Activated CD8-positive, alpha-beta memory T cell treated with anti-CD3 and anti-CD28 coated beads, Interleukin-2, amount 10 ng/mL, durations not matched to agents 7 days and 5 days (primary cell): ENCODE measurements around the gene KCNK10. TPM values are rescaled to one million over a fixed set of nuclear protein-coding genes. Genes with fewer than 3 reads are reported as not detected.
A peak's percentile ranks its signal among the peaks of the same experiment; 100 is the strongest.

ENCODE experiments used
- ATAC-seq: fragments of 150-1000 bp; cut with Tn5 transposase; one replicate; pipeline ENCODE4 v1.10.0; 2021; ENCODE audit warnings: moderate library complexity
- CTCF ChIA-PET: fragments of 350-600 bp; sonication (Branson Sonifier 250); formaldehyde crosslinking; loops from one replicate; lab custom pipeline; 2021; ENCODE audit warnings: antibody characterized with exemption; lab: Charles Lee
- DNase-seq: peaks from one replicate; pipeline ENCODE4 v3.0.0-alpha.2; 2020
- H3K27ac Mint-ChIP-seq: one replicate; pipeline ENCODE4 v1.8.0; 2021; ENCODE audit warnings: mild to moderate bottlenecking, mixed read lengths
- H3K27me3 Mint-ChIP-seq: one replicate; pipeline ENCODE4 v1.8.0; 2021; ENCODE audit warnings: mixed read lengths
- H3K36me3 Mint-ChIP-seq: one replicate; pipeline ENCODE4 v1.8.0; 2021; ENCODE audit warnings: mild to moderate bottlenecking, mixed read lengths
- H3K4me1 Mint-ChIP-seq: one replicate; pipeline ENCODE4 v1.8.0; 2021; ENCODE audit warnings: mixed read lengths
- H3K4me3 Mint-ChIP-seq: one replicate; pipeline ENCODE4 v1.8.0; 2021; ENCODE audit warnings: mild to moderate bottlenecking, moderate library complexity, mixed read lengths
- H3K9me3 Mint-ChIP-seq: one replicate; pipeline ENCODE4 v1.8.0; 2022; ENCODE audit warnings: low read depth, mixed read lengths
- total RNA-seq, 2 experiments: library from RNA; stranded (reverse); gene quantifications; one replicate each; pipeline ENCODE4 v1.2.3, GENCODE V29; 2021

The KCNK10 gene
- total RNA-seq, 2 experiments from 2014 or later: not detected

DNA sequence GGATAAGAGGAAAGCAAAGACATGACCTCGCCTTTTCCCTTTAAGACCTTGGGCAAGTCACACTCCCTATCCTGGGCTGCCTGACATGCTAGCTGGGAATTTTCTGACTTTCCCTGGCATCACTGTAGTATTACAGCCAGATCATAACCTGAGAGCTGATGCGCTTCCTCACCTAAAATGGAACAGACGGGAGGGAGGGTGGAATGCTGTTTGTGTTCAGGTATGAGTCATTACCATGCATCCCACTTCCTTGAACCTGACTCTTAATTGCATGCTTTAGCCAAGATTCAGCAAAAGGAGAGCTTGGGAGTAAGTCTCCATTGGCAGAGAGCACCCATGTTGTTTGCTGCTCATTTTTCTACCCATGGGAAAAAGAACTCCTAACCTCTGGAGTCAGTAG is 156.5 kb downstream of the KCNK10 start:
- H3K9me3 Mint-ChIP-seq: peaks cover 3% of the 10 kb centered on the region
- H3K27me3 Mint-ChIP-seq: peaks cover 16% of the 10 kb centered on the region

DNA sequence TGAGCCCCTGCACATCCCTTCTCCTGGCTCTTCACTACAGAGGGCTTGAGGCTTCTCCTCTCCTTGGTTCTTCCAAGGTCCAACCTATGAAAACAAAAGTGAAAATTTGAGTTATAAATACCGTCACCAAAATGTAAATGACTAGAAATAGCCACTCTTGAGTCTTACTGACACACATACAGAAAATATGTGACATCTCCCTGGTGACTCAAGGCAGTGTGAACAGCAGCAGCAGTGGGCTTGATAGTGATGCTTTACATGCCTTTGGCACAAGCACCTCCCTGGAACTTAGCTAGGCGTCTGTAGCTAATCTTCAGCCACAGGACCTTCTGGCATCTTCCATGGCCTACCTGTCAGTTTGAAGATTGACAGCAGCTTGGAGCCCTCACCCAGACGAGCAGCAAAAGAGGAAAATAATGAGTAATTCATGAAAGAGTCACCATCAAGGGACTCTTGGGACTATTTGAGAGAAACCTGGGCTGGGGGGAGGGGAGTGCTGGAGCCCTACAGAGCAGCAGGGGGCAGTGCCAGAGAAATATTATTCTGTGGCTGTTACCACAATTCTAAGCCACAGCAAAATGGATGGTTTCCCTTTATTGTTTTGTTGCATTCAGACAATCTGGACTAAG is 158.0 kb downstream of the KCNK10 start:
- DNase-seq (no peak), ATAC-seq (no peak)
- CTCF ChIA-PET: interaction anchor here (7.6 kb wide), 1 partner anchor 219 kb away, joined by 43 read pairs; no protein-coding TSS in a partner anchor
- no peak overlapping the region for H3K4me3 Mint-ChIP-seq
- peaks cover 31% of the 10 kb centered on the region for H3K4me1 Mint-ChIP-seq
- H3K9me3 Mint-ChIP-seq: peaks cover 3% of the 10 kb centered on the region
- H3K27me3 Mint-ChIP-seq: peaks cover 5% of the 10 kb centered on the region
- H3K36me3 Mint-ChIP-seq: peaks cover 4% of the 10 kb centered on the region
- H3K27ac Mint-ChIP-seq: peak overlapping the region; percentile 5

More for the DNA sequence above, 156.5 kb downstream of the KCNK10 start:
- Mint-ChIP-seq H3K27ac (no peak overlapping the region), H3K36me3 (peaks cover 6% of the 10 kb centered on the region), H3K4me3 (no peak overlapping the region), H3K4me1 (peaks cover 31% of the 10 kb centered on the region)
- ATAC-seq: no peak
- DNase-seq: peak; percentile 32
- CTCF ChIA-PET: interaction anchor here (7.6 kb wide), 1 partner anchor 220 kb away, joined by 43 read pairs; no protein-coding TSS in a partner anchor

DNA sequence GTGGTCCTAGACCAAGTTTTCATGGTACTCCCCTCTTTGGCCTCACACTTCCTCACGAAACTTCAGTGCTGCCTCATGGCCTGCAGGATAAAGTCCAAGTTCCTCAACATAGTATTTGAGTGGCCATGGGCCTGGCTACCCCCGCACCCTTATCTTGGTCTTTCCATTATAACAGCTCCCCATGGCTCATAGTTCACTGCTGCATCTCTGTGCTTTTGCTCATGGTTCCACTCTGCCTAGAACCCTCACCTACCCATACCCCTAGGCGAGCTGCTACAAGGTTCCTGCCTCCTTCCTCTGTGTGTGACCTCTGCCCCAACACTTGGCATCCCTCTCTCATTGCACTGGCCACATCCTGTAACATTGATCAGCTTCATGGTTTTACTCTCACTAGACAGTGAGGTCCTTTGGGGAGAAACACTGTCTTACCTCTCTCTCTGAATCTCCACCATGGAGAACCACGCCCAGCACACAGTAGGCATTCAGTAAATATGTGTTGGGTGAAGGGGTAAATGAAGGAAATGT is 159.3 kb downstream of the KCNK10 start:
- no peak overlapping the region for H3K4me3 Mint-ChIP-seq
- CTCF ChIA-PET: interaction anchor here (0.6 to 7.6 kb wide), 6 partner anchors 11 to 218 kb away, joined by 3 to 43 read pairs (median 3); no protein-coding TSS in a partner anchor
- peaks cover 31% of the 10 kb centered on the region for H3K4me1 Mint-ChIP-seq
- DNase-seq (peak; percentile 47), ATAC-seq (peak; percentile 74)
- H3K27me3 Mint-ChIP-seq: peaks cover 2% of the 10 kb centered on the region
- no peaks in the 10 kb centered on the region for H3K36me3 Mint-ChIP-seq
- H3K27ac Mint-ChIP-seq: no peak overlapping the region
- no peaks in the 10 kb centered on the region for H3K9me3 Mint-ChIP-seq

DNA sequence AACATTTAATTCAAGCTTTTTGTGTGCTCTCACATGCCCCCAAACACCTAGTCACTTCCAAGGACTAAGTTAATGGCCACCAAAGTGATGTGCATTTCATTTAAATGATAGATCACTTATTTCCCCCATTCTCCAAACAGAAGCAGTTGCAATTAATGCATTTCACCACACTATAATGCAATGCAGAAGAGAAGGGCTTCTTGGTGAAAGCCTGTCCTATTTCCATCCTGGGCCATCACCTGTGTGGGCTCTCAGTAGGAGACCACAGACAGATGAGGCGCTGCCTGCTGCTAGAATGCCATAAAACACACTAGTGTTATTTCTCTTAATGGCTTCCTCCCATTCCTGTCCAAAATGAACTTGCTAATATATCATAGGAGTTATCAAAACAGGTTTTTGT is 166.9 kb downstream of the KCNK10 start:
- DNase-seq (no peak), ATAC-seq (no peak)
- Mint-ChIP-seq H3K4me1 (no peaks in the 10 kb centered on the region), H3K9me3 (no peaks in the 10 kb centered on the region), H3K4me3 (no peak overlapping the region), H3K27ac (no peak overlapping the region), H3K36me3 (no peaks in the 10 kb centered on the region), H3K27me3 (peaks cover 4% of the 10 kb centered on the region)
- CTCF ChIA-PET: interaction anchor here (1.6 kb wide), 1 partner anchor 12 kb away, joined by 7 read pairs; no protein-coding TSS in a partner anchor

DNA sequence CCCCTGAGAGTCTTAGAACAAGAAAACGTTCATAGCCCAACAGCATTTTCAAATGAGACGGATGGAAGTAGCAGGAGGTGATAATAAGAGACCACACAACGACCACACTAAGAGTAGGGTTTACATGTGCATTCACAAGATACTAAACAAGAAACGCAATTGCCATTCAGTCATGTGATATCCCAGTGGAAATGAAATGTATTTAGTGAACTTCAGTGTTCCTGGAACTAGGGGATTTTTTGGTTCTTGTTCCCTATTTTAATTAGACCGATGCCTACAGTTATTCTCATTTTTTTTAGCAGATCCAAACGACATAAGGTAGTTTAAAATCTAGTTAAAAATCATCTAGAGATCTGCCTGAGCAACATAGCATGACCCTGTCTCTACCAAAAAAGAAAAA is 168.1 kb downstream of the KCNK10 start:
- CTCF ChIA-PET: no interaction called here

DNA sequence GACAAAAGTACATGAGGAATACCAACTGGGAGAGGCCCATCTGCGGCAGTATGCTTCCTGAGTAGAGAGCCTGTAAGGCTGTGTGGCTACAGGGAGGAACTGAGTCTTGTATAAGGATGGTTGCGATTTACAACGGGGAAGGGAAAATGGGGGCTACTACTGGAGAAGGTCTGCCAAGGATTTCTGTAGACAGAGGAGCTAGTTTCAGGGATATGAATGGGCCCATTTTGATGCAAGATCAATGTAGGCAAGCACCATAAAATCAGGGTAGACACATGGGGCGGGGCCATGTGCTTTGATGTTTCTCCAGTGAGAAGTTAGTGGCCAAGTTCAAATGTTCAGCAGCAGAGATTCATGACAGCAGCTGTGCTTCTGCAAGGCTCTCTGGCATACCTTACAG is 168.7 kb downstream of the KCNK10 start:
- Mint-ChIP-seq H3K4me3 (no peak overlapping the region), H3K9me3 (no peaks in the 10 kb centered on the region), H3K27me3 (peaks cover 3% of the 10 kb centered on the region), H3K27ac (no peak overlapping the region), H3K36me3 (no peaks in the 10 kb centered on the region), H3K4me1 (no peaks in the 10 kb centered on the region)
- ATAC-seq (no peak), DNase-seq (no peak)
- CTCF ChIA-PET: no interaction called here

More for the DNA sequence above, 168.1 kb downstream of the KCNK10 start:
- no peak for DNase-seq
- Mint-ChIP-seq H3K27ac (no peak overlapping the region), H3K9me3 (no peaks in the 10 kb centered on the region), H3K27me3 (peaks cover 3% of the 10 kb centered on the region), H3K36me3 (no peaks in the 10 kb centered on the region), H3K4me3 (no peak overlapping the region), H3K4me1 (no peaks in the 10 kb centered on the region)
- no peak for ATAC-seq

DNA sequence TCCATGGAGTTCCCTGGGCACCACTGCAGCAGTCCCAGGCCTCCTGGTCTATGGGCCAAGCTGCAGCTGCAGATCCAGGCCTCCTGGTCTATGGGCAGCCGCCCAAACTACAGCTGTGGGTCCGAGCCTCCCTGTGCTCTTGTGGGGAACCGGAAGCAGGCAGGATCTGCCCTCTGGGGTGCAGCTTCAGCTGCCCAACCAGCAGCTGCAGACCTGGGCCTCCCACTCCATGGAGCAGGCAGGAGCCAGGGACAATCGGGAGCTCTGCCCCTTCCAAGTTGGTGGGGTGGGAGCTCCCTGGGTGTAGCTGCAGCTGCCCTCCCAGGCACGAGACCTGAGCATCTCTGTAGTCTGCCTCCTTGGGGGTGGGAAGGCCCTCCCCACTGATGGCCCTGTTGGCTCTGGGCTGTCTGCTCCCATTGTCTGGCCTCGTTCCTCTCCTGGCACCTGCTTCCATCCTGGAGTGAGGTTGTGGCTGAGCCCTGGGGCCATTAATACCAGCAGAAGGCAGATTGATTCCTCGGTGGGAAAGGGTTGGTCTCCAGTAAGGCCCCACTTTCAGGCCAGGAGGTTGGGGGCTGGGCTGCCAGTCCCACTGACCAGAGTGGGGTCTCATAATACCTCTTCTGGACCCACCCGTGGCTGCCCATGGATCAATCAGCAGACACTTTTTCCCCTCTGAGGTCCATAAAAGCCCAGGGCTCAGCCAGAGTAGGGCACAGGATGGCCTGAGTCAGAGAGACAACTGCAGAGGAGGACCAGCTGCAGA is 176.0 kb downstream of the KCNK10 start:
- ATAC-seq (no peak), DNase-seq (no peak)
- Mint-ChIP-seq H3K27ac (no peak overlapping the region), H3K9me3 (no peaks in the 10 kb centered on the region), H3K4me1 (no peaks in the 10 kb centered on the region), H3K4me3 (no peak overlapping the region), H3K36me3 (no peaks in the 10 kb centered on the region), H3K27me3 (peaks cover 3% of the 10 kb centered on the region)
- CTCF ChIA-PET: interaction anchor here (1.3 kb wide), 1 partner anchor 17 kb away, joined by 3 read pairs; no protein-coding TSS in a partner anchor

DNA sequence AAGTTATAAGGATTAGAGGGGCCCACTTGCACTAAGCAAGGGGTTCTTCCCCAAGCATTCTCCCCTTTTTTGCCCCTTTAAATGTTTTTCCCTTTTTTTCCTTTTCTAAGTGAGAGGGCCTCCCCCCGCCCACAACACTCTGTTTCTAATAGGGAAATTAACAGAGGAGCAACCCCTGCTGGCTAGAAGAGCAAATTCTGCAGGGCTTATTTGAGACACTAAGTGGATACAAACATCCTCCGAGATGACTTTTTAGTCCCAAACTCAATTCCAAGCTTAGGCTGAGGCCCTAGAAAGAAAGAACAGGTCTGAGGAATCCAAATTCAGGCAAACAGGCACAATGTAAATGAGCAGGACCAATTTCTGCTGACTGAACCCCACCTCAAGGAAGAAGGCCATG is 179.3 kb downstream of the KCNK10 start:
- no peaks in the 10 kb centered on the region for H3K36me3 Mint-ChIP-seq
- H3K27ac Mint-ChIP-seq: no peak overlapping the region
- H3K4me3 Mint-ChIP-seq: no peak overlapping the region
- H3K4me1 Mint-ChIP-seq: no peaks in the 10 kb centered on the region
- no peaks in the 10 kb centered on the region for H3K9me3 Mint-ChIP-seq
- CTCF ChIA-PET: no interaction called here
- ATAC-seq: no peak
- H3K27me3 Mint-ChIP-seq: no peaks in the 10 kb centered on the region
- no peak for DNase-seq

DNA sequence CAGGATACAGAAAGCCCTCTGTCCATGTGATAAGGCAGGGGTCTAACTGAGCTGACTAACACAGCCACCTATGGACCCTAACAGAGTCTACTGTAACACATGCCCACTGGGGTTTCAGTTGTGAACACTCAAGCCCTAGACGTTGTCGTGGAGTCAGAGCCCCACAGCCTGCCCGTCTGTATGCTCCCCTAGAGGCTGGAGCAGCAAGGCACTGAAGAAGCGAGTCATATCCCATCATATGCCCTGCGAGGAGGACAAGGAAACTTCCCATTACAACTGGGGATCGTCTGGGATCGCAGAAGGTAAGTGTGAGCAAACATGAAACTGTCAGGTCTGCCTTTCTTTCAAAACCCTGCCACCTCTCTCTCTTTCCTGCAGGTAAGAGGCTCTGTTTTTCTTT is 180.1 kb downstream of the KCNK10 start:
- ATAC-seq (no peak), DNase-seq (no peak)
- H3K27me3 Mint-ChIP-seq: peaks cover 2% of the 10 kb centered on the region
- H3K9me3 Mint-ChIP-seq: no peaks in the 10 kb centered on the region
- H3K36me3 Mint-ChIP-seq: no peaks in the 10 kb centered on the region
- CTCF ChIA-PET: no interaction called here
- no peak overlapping the region for H3K4me3 Mint-ChIP-seq
- no peaks in the 10 kb centered on the region for H3K4me1 Mint-ChIP-seq
- no peak overlapping the region for H3K27ac Mint-ChIP-seq

DNA sequence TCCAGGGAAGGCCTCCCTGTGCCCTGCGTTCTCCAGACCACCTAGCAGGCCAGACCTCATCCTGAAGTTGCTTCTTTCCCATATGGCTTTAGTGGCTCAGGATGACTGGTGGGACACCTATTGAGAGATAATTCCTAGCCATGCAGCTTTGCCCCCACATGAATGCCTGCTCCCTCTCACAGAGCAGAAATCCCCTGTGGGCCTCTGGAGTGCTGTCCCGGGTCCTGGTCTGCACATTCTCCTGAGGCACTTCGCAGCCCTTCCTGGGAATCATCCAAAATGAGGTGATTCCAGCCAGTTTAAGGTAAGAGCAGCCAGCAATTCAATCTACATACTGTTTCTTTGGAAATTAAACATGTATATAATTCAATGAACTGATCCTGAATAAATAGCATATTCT is 182.2 kb downstream of the KCNK10 start:
- ATAC-seq: no peak
- H3K9me3 Mint-ChIP-seq: no peaks in the 10 kb centered on the region
- H3K4me1 Mint-ChIP-seq: no peaks in the 10 kb centered on the region
- H3K36me3 Mint-ChIP-seq: no peaks in the 10 kb centered on the region
- H3K27ac Mint-ChIP-seq: no peak overlapping the region
- CTCF ChIA-PET: no interaction called here
- peaks cover 2% of the 10 kb centered on the region for H3K27me3 Mint-ChIP-seq
- no peak for DNase-seq
- no peak overlapping the region for H3K4me3 Mint-ChIP-seq

DNA sequence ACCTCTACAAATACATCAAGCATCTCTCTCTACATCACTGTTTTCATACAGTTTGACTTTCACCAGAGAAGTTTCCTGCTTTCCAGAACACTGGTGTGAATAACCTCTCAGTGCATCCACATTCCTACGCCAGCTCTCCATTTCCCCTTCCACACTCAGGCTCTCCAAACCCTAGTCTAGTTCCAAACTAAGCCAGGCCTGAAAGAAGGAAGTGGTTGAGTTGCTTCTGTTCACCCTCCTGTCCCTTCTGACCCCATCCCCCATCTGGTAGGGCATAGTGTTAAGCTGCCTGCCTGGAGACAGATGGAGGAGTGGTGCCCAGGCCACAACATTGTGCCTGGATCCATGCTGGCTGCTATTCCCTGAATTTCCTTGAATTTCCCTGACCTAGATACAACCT is 185.7 kb downstream of the KCNK10 start:
- no peak overlapping the region for H3K4me3 Mint-ChIP-seq
- no peaks in the 10 kb centered on the region for H3K9me3 Mint-ChIP-seq
- H3K4me1 Mint-ChIP-seq: no peaks in the 10 kb centered on the region
- CTCF ChIA-PET: interaction anchor here (1.0 kb wide), 1 partner anchor 31 kb away, joined by 3 read pairs; no protein-coding TSS in a partner anchor
- peaks cover 2% of the 10 kb centered on the region for H3K27me3 Mint-ChIP-seq
- DNase-seq: no peak
- no peaks in the 10 kb centered on the region for H3K36me3 Mint-ChIP-seq
- ATAC-seq: no peak
- no peak overlapping the region for H3K27ac Mint-ChIP-seq
